ENCODE measurements around the gene RDH14. TPM values are rescaled to one million over a fixed set of nuclear protein-coding genes. Genes with fewer than 3 reads are reported as not detected.

RDH14 gene
- total RNA-seq, 2 donors from 2014 or later = 25.7 to 40.8 TPM

- H3K27me3 ChIP-seq (replicated peaks; ENCODE audit: insufficient read depth) = no peaks in the 10 kb centered on the region
- ATAC-seq (ENCODE audit: insufficient number of reproducible peaks, low FRiP score, low read depth) = no peak
These were observed 19.6 kb downstream of the RDH14 start for GRCh38 chr2:18540872-18541271.

GRCh38 chr2:18536697-18537096, 23.8 kb downstream of the RDH14 start:
- Histone ChIP-seq H3K27ac (no peak overlapping the region), H3K4me1 (ENCODE audit: control insufficient read depth in 1 of 2, low read depth in 2 of 2) (no peaks in the 10 kb centered on the region)
- no peak for DNase-seq (ENCODE audit: low spot score)

More at GRCh38 chr2:18540872-18541271, 19.6 kb downstream of the RDH14 start:
- H3K9me3 ChIP-seq = no peaks in the 10 kb centered on the region
- H3K36me3 ChIP-seq = no peaks in the 10 kb centered on the region
- no peak for TF ChIP-seq CTCF (IDR thresholded peaks at IDR 0.05)
- no peak for DNase-seq (ENCODE audit: low spot score)
- H3K27ac ChIP-seq = no peak overlapping the region
- H3K4me3 ChIP-seq = no peak overlapping the region
- H3K4me1 ChIP-seq (ENCODE audit: control insufficient read depth in 1 of 2, low read depth in 2 of 2) = no peaks in the 10 kb centered on the region

GRCh38 chr2:18536100-18536499, 24.4 kb downstream of the RDH14 start:
- Histone ChIP-seq H3K9me3 (no peaks in the 10 kb centered on the region), H3K36me3 (no peaks in the 10 kb centered on the region), H3K27me3 (replicated peaks; ENCODE audit: insufficient read depth) (no peaks in the 10 kb centered on the region), H3K4me1 (ENCODE audit: control insufficient read depth in 1 of 2, low read depth in 2 of 2) (no peaks in the 10 kb centered on the region), H3K27ac (no peak overlapping the region), H3K4me3 (no peak overlapping the region)
- ATAC-seq (ENCODE audit: insufficient number of reproducible peaks, low FRiP score, low read depth) = no peak
- DNase-seq (ENCODE audit: low spot score) = no peak
- TF ChIP-seq CTCF (IDR thresholded peaks at IDR 0.05) = no peak

More at GRCh38 chr2:18536697-18537096, 23.8 kb downstream of the RDH14 start:
- no peaks in the 10 kb centered on the region for H3K9me3 ChIP-seq
- H3K4me3 ChIP-seq = no peak overlapping the region
- ATAC-seq (ENCODE audit: insufficient number of reproducible peaks, low FRiP score, low read depth) = no peak
- no peaks in the 10 kb centered on the region for H3K36me3 ChIP-seq
- no peak for TF ChIP-seq CTCF (IDR thresholded peaks at IDR 0.05)
- H3K27me3 ChIP-seq (replicated peaks; ENCODE audit: insufficient read depth) = no peaks in the 10 kb centered on the region

GRCh38 chr2:18531194-18531593, 29.3 kb downstream of the RDH14 start:
- no peak for TF ChIP-seq CTCF (IDR thresholded peaks at IDR 0.05)
- DNase-seq (ENCODE audit: low spot score) = no peak
- Histone ChIP-seq H3K36me3 (no peaks in the 10 kb centered on the region), H3K4me3 (no peak overlapping the region), H3K27ac (no peak overlapping the region), H3K27me3 (replicated peaks; ENCODE audit: insufficient read depth) (no peaks in the 10 kb centered on the region), H3K4me1 (ENCODE audit: control insufficient read depth in 1 of 2, low read depth in 2 of 2) (no peaks in the 10 kb centered on the region), H3K9me3 (no peaks in the 10 kb centered on the region)
- no peak for ATAC-seq (ENCODE audit: insufficient number of reproducible peaks, low FRiP score, low read depth)

GRCh38 chr2:18527822-18528221, 32.6 kb downstream of the RDH14 start:
- ATAC-seq (ENCODE audit: insufficient number of reproducible peaks, low FRiP score, low read depth) (no peak), DNase-seq (ENCODE audit: low spot score) (no peak)
- H3K4me1 ChIP-seq (ENCODE audit: control insufficient read depth in 1 of 2, low read depth in 2 of 2) = no peaks in the 10 kb centered on the region
- no peaks in the 10 kb centered on the region for H3K36me3 ChIP-seq
- H3K9me3 ChIP-seq = no peaks in the 10 kb centered on the region
- no peak for TF ChIP-seq CTCF (IDR thresholded peaks at IDR 0.05)
- H3K27me3 ChIP-seq (replicated peaks; ENCODE audit: insufficient read depth) = no peaks in the 10 kb centered on the region
- no peak overlapping the region for H3K4me3 ChIP-seq
- H3K27ac ChIP-seq = no peak overlapping the region

All from thoracic aorta (tissue), 2 donors.